CD4-positive, alpha-beta T cell treated with Interleukin-15 for 4 hours (primary cell): Measurements from ENCODE around the gene NR2F2.

Experiments
- DNase-seq: peaks from one replicate; pipeline ENCODE4 v3.0.0-alpha.2; 2020; ENCODE audit warnings: low spot score

NR2F2 gene

GRCh38 chr15:96332637-96333121, 2.2 kb downstream of the NR2F2 start:
- DNase-seq: no peak

GRCh38 chr15:96333131-96334016, 2.9 kb downstream of the NR2F2 start:
- no peak for DNase-seq

- DNase-seq: no peak
These were observed 3.7 kb downstream of the NR2F2 start for GRCh38 chr15:96334017-96334704.

GRCh38 chr15:96334705-96335410, 4.4 kb downstream of the NR2F2 start:
- no peak for DNase-seq

- no peak for DNase-seq
These were observed 5.0 kb downstream of the NR2F2 start for GRCh38 chr15:96335411-96336024.

GRCh38 chr15:96336108-96336595, 5.7 kb downstream of the NR2F2 start:
- DNase-seq: no peak

- DNase-seq: no peak
These were observed 6.3 kb downstream of the NR2F2 start for GRCh38 chr15:96336596-96337364.

- no peak for DNase-seq
These were observed 7.0 kb downstream of the NR2F2 start for GRCh38 chr15:96337365-96338023.

GRCh38 chr15:96338074-96338765, 7.7 kb downstream of the NR2F2 start:
- DNase-seq: no peak

GRCh38 chr15:96338766-96339618, 8.5 kb downstream of the NR2F2 start:
- DNase-seq: no peak

- DNase-seq: no peak
These were observed 9.3 kb downstream of the NR2F2 start for GRCh38 chr15:96339619-96340347.

GRCh38 chr15:96340348-96340597, 9.8 kb downstream of the NR2F2 start:
- no peak for DNase-seq

- DNase-seq: no peak
These were observed 10.4 kb downstream of the NR2F2 start for GRCh38 chr15:96340598-96341512.

- no peak for DNase-seq
These were observed 11.3 kb downstream of the NR2F2 start for GRCh38 chr15:96341513-96342405.

GRCh38 chr15:96342406-96343112, 12.1 kb downstream of the NR2F2 start:
- DNase-seq: no peak
